NB4 (cell line): ENCODE results near the gene ITPKA.

Experiments
- MAX ChIP-seq: IDR thresholded peaks from 2 replicates; pipeline ENCODE4 v1.6.1; 2011; ENCODE audit warnings: low read depth, low read length
- MYC ChIP-seq: IDR thresholded peaks from 2 replicates; pipeline ENCODE4 v1.6.1; 2011; ENCODE audit warnings: low read depth, low read length
- POLR2A ChIP-seq: IDR thresholded peaks from 2 replicates; pipeline ENCODE4 v1.6.1; 2011; ENCODE audit warnings: mild to moderate bottlenecking; ENCODE audit not compliant: insufficient read length; ENCODE audit errors: extremely low read depth
- TF ChIP-seq, protein P1 (sequence below): IDR thresholded peaks from one replicate; pipeline ENCODE4 v1.5.1; 2012; ENCODE audit warnings: low read depth, low read length

DNA sequence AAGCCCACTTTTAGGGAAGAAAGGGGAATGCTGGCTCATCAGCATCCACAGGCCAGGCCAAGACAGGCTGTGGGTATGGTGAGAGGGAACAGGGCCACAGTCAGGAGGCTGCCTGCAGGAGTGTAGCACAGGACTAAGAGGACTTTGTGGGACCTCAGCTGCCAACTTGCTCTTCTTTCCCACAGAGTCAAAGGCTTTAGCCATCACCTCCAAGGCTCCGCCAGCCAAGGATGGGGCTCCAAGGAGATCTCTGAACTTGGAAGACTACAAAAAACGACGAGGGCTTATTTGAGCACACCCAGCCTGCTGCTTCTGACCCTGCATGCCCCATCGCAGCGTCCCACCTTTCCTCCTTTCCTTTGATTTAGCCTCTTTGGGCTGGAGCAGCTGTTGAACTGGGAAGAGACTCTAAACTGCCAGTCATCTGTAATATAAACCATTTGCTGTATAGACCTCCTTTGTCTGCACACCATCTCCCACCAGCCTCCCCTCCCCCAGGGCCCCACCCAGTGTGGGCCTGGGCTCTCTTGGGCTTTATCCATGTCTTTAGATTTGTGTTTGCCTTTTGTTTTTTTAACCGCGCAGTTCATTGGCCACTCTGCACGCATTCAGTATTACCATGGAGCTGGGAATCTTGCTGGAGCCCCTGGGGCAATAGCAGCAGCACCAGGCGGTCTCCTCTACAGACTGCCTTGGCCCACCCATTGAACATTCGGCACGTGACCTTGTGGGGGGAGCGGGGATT lies 13.1 kb upstream of the ITPKA start:
- TF ChIP-seq, protein P1, sequence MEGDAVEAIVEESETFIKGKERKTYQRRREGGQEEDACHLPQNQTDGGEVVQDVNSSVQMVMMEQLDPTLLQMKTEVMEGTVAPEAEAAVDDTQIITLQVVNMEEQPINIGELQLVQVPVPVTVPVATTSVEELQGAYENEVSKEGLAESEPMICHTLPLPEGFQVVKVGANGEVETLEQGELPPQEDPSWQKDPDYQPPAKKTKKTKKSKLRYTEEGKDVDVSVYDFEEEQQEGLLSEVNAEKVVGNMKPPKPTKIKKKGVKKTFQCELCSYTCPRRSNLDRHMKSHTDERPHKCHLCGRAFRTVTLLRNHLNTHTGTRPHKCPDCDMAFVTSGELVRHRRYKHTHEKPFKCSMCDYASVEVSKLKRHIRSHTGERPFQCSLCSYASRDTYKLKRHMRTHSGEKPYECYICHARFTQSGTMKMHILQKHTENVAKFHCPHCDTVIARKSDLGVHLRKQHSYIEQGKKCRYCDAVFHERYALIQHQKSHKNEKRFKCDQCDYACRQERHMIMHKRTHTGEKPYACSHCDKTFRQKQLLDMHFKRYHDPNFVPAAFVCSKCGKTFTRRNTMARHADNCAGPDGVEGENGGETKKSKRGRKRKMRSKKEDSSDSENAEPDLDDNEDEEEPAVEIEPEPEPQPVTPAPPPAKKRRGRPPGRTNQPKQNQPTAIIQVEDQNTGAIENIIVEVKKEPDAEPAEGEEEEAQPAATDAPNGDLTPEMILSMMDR = no peak
- TF ChIP-seq POLR2A (no peak), MAX (no peak), MYC (no peak)
